Activated CD8-positive, alpha-beta memory T cell treated with anti-CD3 and anti-CD28 coated beads for 36 hours (primary cell): Measurements from ENCODE around the gene CACNA2D1. TPM values are rescaled to one million over a fixed set of nuclear protein-coding genes. Genes with fewer than 3 reads are reported as not detected.

Experiments
- CTCF ChIA-PET: fragments of 350-600 bp; sonication (Branson Sonifier 250); formaldehyde crosslinking; loops from one replicate; lab custom pipeline; 2021; ENCODE audit warnings: antibody characterized with exemption; lab: Charles Lee
- POLR2A ChIA-PET: fragments of 350-600 bp; sonication (Branson Sonifier 250); formaldehyde crosslinking; loops from one replicate; lab custom pipeline; 2021; ENCODE audit warnings: antibody characterized with exemption; lab: Charles Lee
- total RNA-seq, 2 experiments: library from RNA; stranded (reverse); gene quantifications; one replicate each; pipeline ENCODE4 v1.2.3, GENCODE V29; 2021

Gene CACNA2D1
- total RNA-seq, 2 experiments from 2014 or later, result not detected

GRCh38 chr7:82091126-82091684 is 352.4 kb downstream of the CACNA2D1 start:
- CTCF ChIA-PET, result no interaction called here
- POLR2A ChIA-PET, result no interaction called here

DNA sequence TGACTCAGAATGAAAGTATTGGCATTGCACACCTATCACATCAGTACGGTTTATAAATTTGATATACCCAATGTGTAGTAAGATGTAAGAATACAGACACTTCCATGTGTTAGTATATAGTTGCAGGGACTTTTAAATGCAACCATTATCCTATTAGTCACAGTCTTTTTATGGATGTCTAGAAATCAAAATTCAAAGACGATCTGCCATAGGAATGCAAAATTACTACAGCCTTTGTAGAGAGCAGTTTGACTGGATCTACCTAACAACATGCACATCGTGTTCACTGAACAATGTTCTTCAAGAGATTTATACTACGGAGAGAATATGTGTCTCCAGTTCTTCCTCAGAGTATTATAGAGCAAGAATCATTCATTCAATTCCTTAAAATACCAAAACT is 356.5 kb downstream of the CACNA2D1 start:
- CTCF ChIA-PET, result no interaction called here

GRCh38 chr7:82085116-82085515 is 358.5 kb downstream of the CACNA2D1 start:
- ChIA-PET POLR2A (no interaction called here), CTCF (no interaction called here)

More for the DNA sequence above, 356.5 kb downstream of the CACNA2D1 start:
- POLR2A ChIA-PET, result no interaction called here

DNA sequence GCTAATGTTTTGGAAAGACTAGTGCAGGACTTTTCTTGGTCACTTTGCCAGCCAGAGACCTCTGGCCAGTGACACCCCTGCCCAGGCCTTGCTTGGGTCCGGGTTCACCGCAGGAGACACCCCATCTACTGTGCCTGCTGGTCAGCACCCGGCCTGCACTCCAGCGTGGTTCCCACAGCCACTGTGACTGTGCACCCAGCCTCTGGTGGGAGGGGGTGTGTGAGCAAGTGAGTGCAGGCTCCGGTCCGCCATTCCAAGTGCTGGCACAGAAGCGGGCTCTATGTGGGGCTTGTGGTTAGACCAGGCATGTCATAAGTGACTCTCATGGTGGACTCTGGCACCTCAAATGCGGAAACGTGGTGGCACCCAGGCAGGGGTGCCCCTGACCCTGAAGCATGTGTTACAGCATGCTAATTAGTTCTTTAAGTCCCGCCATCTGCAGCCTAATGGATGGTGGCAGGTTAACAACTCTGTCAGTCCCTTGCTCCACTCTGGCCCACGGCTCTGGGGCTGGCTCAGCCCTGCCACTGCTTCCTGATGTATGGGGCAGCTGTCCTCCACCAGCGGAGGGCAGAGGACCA is 361.8 kb downstream of the CACNA2D1 start:
- CTCF ChIA-PET, result no interaction called here
- POLR2A ChIA-PET, result no interaction called here

DNA sequence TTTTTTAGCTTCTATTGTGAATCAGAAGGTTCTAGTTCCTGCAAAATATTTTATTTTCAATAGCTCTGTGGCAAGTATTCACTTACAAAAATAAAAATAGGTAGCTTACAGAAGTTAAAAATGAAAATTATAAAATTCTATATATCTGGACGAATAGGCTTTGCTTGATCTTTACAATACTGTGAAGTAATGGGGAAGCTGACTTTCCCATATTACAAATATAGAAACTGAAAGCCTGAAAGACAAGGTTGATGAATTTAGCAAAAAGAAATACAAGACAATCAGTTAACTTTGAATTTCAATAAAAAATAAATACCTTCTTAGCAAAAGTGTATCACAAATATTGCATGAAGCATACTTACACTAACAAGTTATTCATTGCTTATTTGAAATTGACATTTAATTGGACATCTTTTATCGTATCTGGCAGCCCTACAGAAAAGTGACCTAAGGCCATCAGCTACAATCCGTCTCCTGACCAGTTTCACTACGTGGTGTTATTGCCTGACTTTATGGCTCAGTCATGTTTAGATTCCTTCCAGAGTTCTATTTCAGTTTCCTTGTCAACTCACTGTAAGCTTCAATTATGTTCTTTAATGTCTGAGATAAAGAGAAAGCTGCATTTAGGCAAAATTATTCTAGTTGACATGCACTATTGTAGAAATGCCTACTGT is 363.2 kb downstream of the CACNA2D1 start:
- ChIA-PET POLR2A (no interaction called here), CTCF (no interaction called here)

- CTCF ChIA-PET, result no interaction called here
- POLR2A ChIA-PET, result no interaction called here
Measured at GRCh38 chr7:82079527-82079926, 364.1 kb downstream of the CACNA2D1 start.

DNA sequence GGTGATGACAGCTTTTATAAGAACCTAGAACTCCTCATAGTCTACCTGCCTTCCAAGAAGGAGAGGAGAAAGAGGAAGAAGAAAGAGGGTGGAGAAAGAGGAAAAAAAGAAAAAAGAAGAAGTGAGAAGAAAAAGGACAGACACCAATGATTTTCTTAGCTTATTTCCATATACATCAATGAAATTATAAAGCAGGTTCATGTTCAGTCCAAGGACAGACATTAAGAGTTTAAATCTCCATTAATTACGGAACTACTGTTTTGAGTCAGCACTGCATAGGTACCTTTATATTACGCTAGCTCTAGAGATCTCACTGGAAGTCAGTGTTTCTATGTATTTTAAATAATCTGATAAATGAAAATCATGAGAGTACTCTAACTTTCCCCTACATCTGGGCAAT is 364.8 kb downstream of the CACNA2D1 start:
- CTCF ChIA-PET, result no interaction called here
- POLR2A ChIA-PET, result no interaction called here

- ChIA-PET POLR2A (no interaction called here), CTCF (no interaction called here)
Measured at GRCh38 chr7:82071468-82071867, 372.1 kb downstream of the CACNA2D1 start.

- CTCF ChIA-PET, result no interaction called here
- POLR2A ChIA-PET, result no interaction called here
Measured at GRCh38 chr7:82067628-82068264, 375.8 kb downstream of the CACNA2D1 start.

- CTCF ChIA-PET, result no interaction called here
Measured at GRCh38 chr7:82057476-82057875, 386.1 kb downstream of the CACNA2D1 start.

GRCh38 chr7:82056282-82056681 is 387.3 kb downstream of the CACNA2D1 start:
- ChIA-PET CTCF (no interaction called here), POLR2A (no interaction called here)

More at GRCh38 chr7:82057476-82057875, 386.1 kb downstream of the CACNA2D1 start:
- POLR2A ChIA-PET, result no interaction called here

GRCh38 chr7:82054544-82054943 is 389.0 kb downstream of the CACNA2D1 start:
- CTCF ChIA-PET, result no interaction called here
- POLR2A ChIA-PET, result no interaction called here

DNA sequence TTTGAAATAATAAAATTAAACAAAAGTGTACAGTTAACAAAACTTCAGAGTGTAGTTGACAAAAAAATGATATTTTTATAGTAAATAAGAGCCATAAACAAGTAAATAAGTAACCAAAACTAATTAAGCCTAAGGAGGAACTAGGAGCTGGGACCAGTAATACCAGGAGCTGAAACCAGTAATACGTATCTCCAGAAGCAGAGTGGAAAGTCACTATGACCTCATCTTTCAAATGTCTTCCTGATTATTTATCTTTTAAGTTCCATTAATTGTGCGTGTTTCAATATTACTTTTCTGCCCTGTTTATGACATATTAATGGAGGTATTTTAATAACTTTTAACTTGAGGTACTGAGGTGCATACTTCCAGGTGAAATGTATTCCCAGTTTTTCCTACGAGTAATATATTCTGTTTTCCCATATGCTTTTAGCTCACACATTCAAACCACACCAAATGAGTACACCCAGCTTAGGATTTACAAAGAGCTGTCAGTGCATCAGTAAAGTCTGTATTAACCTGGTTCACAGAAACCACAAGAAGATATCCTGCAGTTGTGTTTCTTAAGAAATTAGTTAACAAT is 390.0 kb downstream of the CACNA2D1 start:
- ChIA-PET POLR2A (no interaction called here), CTCF (no interaction called here)

DNA sequence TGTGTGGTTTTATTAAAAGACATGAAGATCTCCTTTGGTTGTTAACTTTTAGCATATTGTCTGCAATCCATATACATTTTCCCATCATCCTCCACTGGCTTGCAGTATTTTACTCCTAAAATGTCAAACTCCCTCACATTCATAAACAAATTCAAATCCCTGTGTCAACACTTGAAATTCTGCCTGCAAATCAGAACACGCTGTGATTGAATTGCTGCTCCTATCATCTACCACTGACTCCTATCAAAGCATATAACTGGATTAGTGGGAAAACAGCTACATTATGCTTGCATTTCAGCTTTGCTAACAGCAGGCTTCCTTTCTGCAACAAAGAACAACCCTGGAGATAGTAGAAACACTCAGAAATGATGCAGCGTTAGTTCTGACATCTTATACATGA is 392.0 kb downstream of the CACNA2D1 start:
- POLR2A ChIA-PET, result no interaction called here
- CTCF ChIA-PET, result no interaction called here

DNA sequence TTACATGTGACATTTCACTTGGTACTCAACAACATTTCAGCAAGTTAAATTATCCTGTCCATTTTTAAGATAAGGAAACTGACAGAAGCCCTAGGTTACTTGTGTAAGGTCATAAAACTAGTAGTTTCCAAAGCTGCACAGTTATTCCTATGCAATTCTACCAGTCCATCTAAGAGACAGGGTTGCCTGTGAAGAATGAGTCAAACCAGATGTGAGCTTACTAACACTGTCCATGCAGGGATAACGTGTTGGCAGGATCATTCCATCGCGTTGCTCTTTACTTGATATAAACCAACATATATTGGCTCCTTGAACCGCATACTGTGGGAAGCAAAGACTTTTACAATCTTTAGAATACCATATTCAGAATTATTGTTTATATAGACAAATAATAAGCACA is 392.8 kb downstream of the CACNA2D1 start:
- ChIA-PET CTCF (no interaction called here), POLR2A (no interaction called here)

- ChIA-PET POLR2A (no interaction called here), CTCF (no interaction called here)
Measured at GRCh38 chr7:82049891-82050533, 393.6 kb downstream of the CACNA2D1 start.

DNA sequence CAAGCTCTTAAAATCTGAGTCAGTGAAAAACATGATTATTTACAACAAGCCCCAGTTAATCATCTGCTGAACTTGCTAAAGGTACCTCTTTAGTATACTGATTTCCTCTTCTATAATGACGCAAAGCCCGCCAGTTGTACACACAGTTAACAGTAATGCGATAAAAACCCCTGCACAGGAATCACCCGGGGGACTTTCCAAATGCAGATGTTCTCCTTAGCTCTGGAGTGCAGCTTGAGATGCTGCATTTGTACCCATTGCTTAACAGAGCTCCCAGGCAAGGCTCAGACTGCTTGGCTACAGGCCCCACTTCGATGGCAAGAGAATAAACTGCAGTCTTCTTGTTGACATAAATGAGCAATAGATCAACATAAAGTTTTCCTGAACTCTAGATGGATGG is 394.1 kb downstream of the CACNA2D1 start:
- CTCF ChIA-PET, result no interaction called here
- POLR2A ChIA-PET, result no interaction called here

- ChIA-PET POLR2A (no interaction called here), CTCF (no interaction called here)
Measured at GRCh38 chr7:82044497-82045080, 399.0 kb downstream of the CACNA2D1 start.

GRCh38 chr7:82039621-82040020 is 404.0 kb downstream of the CACNA2D1 start:
- POLR2A ChIA-PET, result no interaction called here
- CTCF ChIA-PET, result no interaction called here
